ENCODE data around the gene CPVL. TPM values are rescaled to one million over a fixed set of nuclear protein-coding genes. Genes with fewer than 3 reads are reported as not detected.

Gene CPVL
- 0.49 and 1.3 TPM in 2 replicates for total RNA-seq

GRCh38 chr7:29146057-29146706 lies at the start of gene CPVL:
Gene CPVL (minus strand): TSS chr7:29146537. CDS start chr7:29121061, 25,476 bp downstream.

GRCh38 chr7:29194594-29195427 lies 48.5 kb upstream of the CPVL start, which contains the start of gene CHN2:
Gene CHN2 (plus strand): TSS chr7:29194775.

DNA sequence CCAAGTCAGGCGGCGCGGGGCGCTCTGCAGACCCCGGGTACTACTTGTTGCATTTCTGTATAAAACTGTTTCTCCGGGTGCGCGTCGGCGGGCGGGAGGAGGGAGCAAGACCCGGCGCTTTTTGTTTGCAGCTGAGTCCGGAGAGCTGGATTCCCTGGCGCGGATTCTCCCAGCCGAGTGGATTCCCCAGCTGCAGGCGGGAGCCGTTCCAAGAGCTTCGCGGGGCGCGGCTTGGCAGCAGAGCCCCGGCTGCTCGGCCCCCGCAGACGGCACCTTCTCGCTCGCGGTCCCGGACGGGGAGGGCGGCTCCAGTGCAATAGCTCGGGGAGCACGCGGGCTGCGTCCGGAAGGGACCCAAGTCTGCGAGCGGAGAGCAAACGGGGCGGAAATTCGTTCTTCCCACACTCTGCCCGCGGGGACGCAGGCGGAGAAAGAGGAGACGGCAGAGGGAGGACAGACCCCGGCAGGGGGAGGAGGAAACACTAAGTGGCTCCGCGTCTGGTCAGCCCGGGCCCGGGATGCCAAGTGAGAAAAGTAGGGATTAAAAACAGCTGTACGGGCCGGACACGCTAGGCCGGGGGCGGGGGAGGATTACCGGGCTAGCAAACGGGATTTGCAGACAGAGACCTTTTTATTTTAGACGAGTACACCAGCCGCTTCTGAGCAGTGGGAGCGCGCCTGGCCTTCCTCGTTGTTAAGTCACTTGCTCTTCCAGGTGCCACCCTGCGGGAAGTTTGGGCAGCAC lies 187.9 kb downstream of the CPVL start, which contains the start of gene TRIL:
Gene TRIL, minus strand, starts transcription at position 96 of the 745 bp plus-strand sequence. CDS start 284 bp downstream, outside the sequence.

Other genes starting within 250 kb of the CPVL start
- 11.8 and 17.7 TPM in 2 replicates for gene TRIL, start 188.2 kb downstream of the CPVL start, total RNA-seq
- gene CHN2, start 48.2 kb upstream of the CPVL start, total RNA-seq = 0.36 TPM in 1 of 2 replicates, not detected in the other

All from hair follicle dermal papilla cell (primary cell).